HAP-1 (cell line): ENCODE data around the gene ANKDD1B.

ENCODE experiments used
- DNase-seq, 2 experiments: peaks; one replicate each; pipeline ENCODE4 v3.0.0-alpha.2; 2016 to 2020; ENCODE audit warnings: low spot score in 2 of 2
- H3K27me3 ChIP-seq: fragments of 250-450 bp; sonication (Bioruptor Pico); 2 replicates; pipeline ENCODE4 v1.5.1; 2020; ENCODE audit warnings: low read depth, mild to moderate bottlenecking, moderate library complexity
- H3K36me3 ChIP-seq: fragments of 250-450 bp; sonication (Bioruptor Pico); replicated peaks from 2 replicates; pipeline ENCODE4 v1.5.1; 2020; ENCODE audit warnings: mild to moderate bottlenecking
- H3K4me1 ChIP-seq: fragments of 250-450 bp; sonication (Bioruptor Pico); 2 replicates; pipeline ENCODE4 v1.5.1; 2020; ENCODE audit warnings: mild to moderate bottlenecking
- H3K4me3 ChIP-seq: fragments of 250-450 bp; sonication (Bioruptor Pico); 2 replicates; pipeline ENCODE4 v1.5.1; 2020; ENCODE audit warnings: mild to moderate bottlenecking, moderate library complexity
- H3K9me3 ChIP-seq: fragments of 250-450 bp; sonication (Bioruptor Pico); 2 replicates; pipeline ENCODE4 v1.5.1; 2020; ENCODE audit warnings: mild to moderate bottlenecking, moderate library complexity
- in situ Hi-C: fragments of 300-500 bp; cut with MboI; formaldehyde crosslinking; loops from 3 replicates; pipeline ENCODE4 v1.14.3; 2020; ENCODE audit warnings: low sequenced_read_pairs, inconsistent platforms, mixed read lengths

ANKDD1B gene

GRCh38 chr5:75626959-75627358 is 15.7 kb downstream of the ANKDD1B start:
- H3K4me3 ChIP-seq, result no peak overlapping the region
- in situ Hi-C loops, result no loop called here
- no peaks in the 10 kb centered on the region for H3K27me3 ChIP-seq
- H3K4me1 ChIP-seq, result no peaks in the 10 kb centered on the region
- no peaks in the 10 kb centered on the region for H3K36me3 ChIP-seq
- DNase-seq, result no peak
- H3K9me3 ChIP-seq, result no peaks in the 10 kb centered on the region

- no peaks in the 10 kb centered on the region for H3K4me1 ChIP-seq
- no peaks in the 10 kb centered on the region for H3K9me3 ChIP-seq
- in situ Hi-C loops, result no loop called here
- DNase-seq, result no peak
- H3K36me3 ChIP-seq, result no peaks in the 10 kb centered on the region
- no peak overlapping the region for H3K4me3 ChIP-seq
- no peaks in the 10 kb centered on the region for H3K27me3 ChIP-seq
Measured at GRCh38 chr5:75627801-75628200, 16.5 kb downstream of the ANKDD1B start.

GRCh38 chr5:75630875-75631274 is 19.6 kb downstream of the ANKDD1B start:
- Histone ChIP-seq H3K9me3 (no peaks in the 10 kb centered on the region), H3K4me1 (no peaks in the 10 kb centered on the region), H3K36me3 (no peaks in the 10 kb centered on the region), H3K4me3 (no peak overlapping the region), H3K27me3 (no peaks in the 10 kb centered on the region)
- in situ Hi-C loops, result no loop called here
- no peak for DNase-seq

- no peak overlapping the region for H3K4me3 ChIP-seq
- in situ Hi-C loops, result no loop called here
Measured at GRCh38 chr5:75632321-75632720, 21.1 kb downstream of the ANKDD1B start.

GRCh38 chr5:75637949-75638348 is 26.7 kb downstream of the ANKDD1B start:
- no peak overlapping the region for H3K4me3 ChIP-seq
- no peaks in the 10 kb centered on the region for H3K27me3 ChIP-seq
- in situ Hi-C loops, result no loop called here
- H3K9me3 ChIP-seq, result no peaks in the 10 kb centered on the region
- no peaks in the 10 kb centered on the region for H3K36me3 ChIP-seq
- no peaks in the 10 kb centered on the region for H3K4me1 ChIP-seq
- DNase-seq, result no peak

More at GRCh38 chr5:75632321-75632720, 21.1 kb downstream of the ANKDD1B start:
- H3K36me3 ChIP-seq, result no peaks in the 10 kb centered on the region
- no peak for DNase-seq
- H3K9me3 ChIP-seq, result no peaks in the 10 kb centered on the region
- H3K27me3 ChIP-seq, result no peaks in the 10 kb centered on the region
- no peaks in the 10 kb centered on the region for H3K4me1 ChIP-seq

GRCh38 chr5:75639535-75640311 is 28.5 kb downstream of the ANKDD1B start:
- Histone ChIP-seq H3K9me3 (no peaks in the 10 kb centered on the region), H3K27me3 (no peaks in the 10 kb centered on the region), H3K4me3 (no peak overlapping the region), H3K36me3 (no peaks in the 10 kb centered on the region), H3K4me1 (no peaks in the 10 kb centered on the region)
- in situ Hi-C loops, result no loop called here
- no peak for DNase-seq

- in situ Hi-C loops, result no loop called here
- H3K9me3 ChIP-seq, result no peaks in the 10 kb centered on the region
Measured at GRCh38 chr5:75640395-75640794, 29.1 kb downstream of the ANKDD1B start.

GRCh38 chr5:75640826-75641225 is 29.6 kb downstream of the ANKDD1B start:
- Histone ChIP-seq H3K4me3 (no peak overlapping the region), H3K27me3 (no peaks in the 10 kb centered on the region), H3K9me3 (no peaks in the 10 kb centered on the region), H3K4me1 (no peaks in the 10 kb centered on the region), H3K36me3 (no peaks in the 10 kb centered on the region)
- in situ Hi-C loops, result no loop called here
- DNase-seq, result no peak

More at GRCh38 chr5:75640395-75640794, 29.1 kb downstream of the ANKDD1B start:
- DNase-seq, result no peak
- H3K4me3 ChIP-seq, result no peak overlapping the region
- H3K36me3 ChIP-seq, result no peaks in the 10 kb centered on the region
- H3K27me3 ChIP-seq, result no peaks in the 10 kb centered on the region
- H3K4me1 ChIP-seq, result no peaks in the 10 kb centered on the region

GRCh38 chr5:75648712-75649111 is 37.5 kb downstream of the ANKDD1B start:
- no peak for DNase-seq
- no peaks in the 10 kb centered on the region for H3K9me3 ChIP-seq
- H3K4me3 ChIP-seq, result no peak overlapping the region
- in situ Hi-C loops, result no loop called here
- H3K27me3 ChIP-seq, result no peaks in the 10 kb centered on the region
- no peaks in the 10 kb centered on the region for H3K4me1 ChIP-seq
- no peaks in the 10 kb centered on the region for H3K36me3 ChIP-seq

GRCh38 chr5:75651575-75652238 is 40.5 kb downstream of the ANKDD1B start:
- no peak overlapping the region for H3K4me3 ChIP-seq
- DNase-seq, result no peak
- no peaks in the 10 kb centered on the region for H3K27me3 ChIP-seq
- no peaks in the 10 kb centered on the region for H3K4me1 ChIP-seq
- no peaks in the 10 kb centered on the region for H3K9me3 ChIP-seq
- H3K36me3 ChIP-seq, result no peaks in the 10 kb centered on the region
- in situ Hi-C loops, result no loop called here

- DNase-seq, result no peak
- Histone ChIP-seq H3K4me1 (no peaks in the 10 kb centered on the region), H3K36me3 (no peaks in the 10 kb centered on the region), H3K27me3 (no peaks in the 10 kb centered on the region), H3K9me3 (no peaks in the 10 kb centered on the region), H3K4me3 (no peak overlapping the region)
- in situ Hi-C loops, result no loop called here
Measured at GRCh38 chr5:75653521-75653920, 42.3 kb downstream of the ANKDD1B start.

GRCh38 chr5:75654693-75655295 is 43.5 kb downstream of the ANKDD1B start:
- no peak for DNase-seq
- Histone ChIP-seq H3K27me3 (no peaks in the 10 kb centered on the region), H3K4me3 (no peak overlapping the region), H3K36me3 (no peaks in the 10 kb centered on the region), H3K9me3 (no peaks in the 10 kb centered on the region), H3K4me1 (no peaks in the 10 kb centered on the region; the same call in 1 of the 2 replicates)
- in situ Hi-C loops, result no loop called here

GRCh38 chr5:75656311-75657003 is 45.2 kb downstream of the ANKDD1B start:
- in situ Hi-C loops, result no loop called here
- Histone ChIP-seq H3K4me3 (no peak overlapping the region), H3K36me3 (no peaks in the 10 kb centered on the region), H3K27me3 (no peaks in the 10 kb centered on the region), H3K9me3 (no peaks in the 10 kb centered on the region), H3K4me1 (peaks cover 4% of the 10 kb centered on the region; the same call in 1 of the 2 replicates)
- DNase-seq, result no peak
